ENCODE data around the gene KRT38. TPM values are rescaled to one million over a fixed set of nuclear protein-coding genes. Genes with fewer than 3 reads are reported as not detected.

The KRT38 gene
- total RNA-seq, 1 experiment from 2014 or later: not detected

DNA sequence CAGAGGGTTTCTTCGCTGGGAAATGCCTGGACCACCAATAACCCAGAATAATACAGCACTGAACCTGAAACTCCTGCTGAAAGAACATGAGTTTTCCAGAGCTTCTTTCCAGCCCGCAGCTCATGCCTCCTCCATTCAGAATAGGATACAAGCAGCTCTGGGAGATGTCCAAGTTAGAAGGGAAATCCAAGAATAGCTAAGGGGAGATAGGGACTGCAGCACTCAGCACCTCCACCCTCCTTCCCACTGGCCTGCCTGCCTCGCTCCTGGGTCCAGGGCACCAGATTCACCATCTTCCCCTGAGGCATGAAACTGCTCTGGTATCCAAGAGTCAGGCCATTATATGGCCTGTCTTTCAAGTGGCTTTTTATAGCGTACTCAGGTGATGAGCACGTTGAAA lies 47.5 kb downstream of the KRT38 start:
- DNase-seq: no peak
- H3K9ac ChIP-seq (ENCODE audit: extremely low read depth, insufficient read length, low read length): no peak overlapping the region

More for the DNA sequence above, 47.5 kb downstream of the KRT38 start:
- TF ChIP-seq, protein P1, sequence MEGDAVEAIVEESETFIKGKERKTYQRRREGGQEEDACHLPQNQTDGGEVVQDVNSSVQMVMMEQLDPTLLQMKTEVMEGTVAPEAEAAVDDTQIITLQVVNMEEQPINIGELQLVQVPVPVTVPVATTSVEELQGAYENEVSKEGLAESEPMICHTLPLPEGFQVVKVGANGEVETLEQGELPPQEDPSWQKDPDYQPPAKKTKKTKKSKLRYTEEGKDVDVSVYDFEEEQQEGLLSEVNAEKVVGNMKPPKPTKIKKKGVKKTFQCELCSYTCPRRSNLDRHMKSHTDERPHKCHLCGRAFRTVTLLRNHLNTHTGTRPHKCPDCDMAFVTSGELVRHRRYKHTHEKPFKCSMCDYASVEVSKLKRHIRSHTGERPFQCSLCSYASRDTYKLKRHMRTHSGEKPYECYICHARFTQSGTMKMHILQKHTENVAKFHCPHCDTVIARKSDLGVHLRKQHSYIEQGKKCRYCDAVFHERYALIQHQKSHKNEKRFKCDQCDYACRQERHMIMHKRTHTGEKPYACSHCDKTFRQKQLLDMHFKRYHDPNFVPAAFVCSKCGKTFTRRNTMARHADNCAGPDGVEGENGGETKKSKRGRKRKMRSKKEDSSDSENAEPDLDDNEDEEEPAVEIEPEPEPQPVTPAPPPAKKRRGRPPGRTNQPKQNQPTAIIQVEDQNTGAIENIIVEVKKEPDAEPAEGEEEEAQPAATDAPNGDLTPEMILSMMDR (conservative IDR thresholded peaks at IDR 0.05): no peak
- no peak overlapping the region for H2BK12ac ChIP-seq (ENCODE audit: insufficient read length, low read depth, low read length)
- H3K14ac ChIP-seq (ENCODE audit: insufficient read depth, low read length): no peak overlapping the region
- no peak overlapping the region for H3K4ac ChIP-seq (ENCODE audit: low read depth, low read length)
- no peak overlapping the region for H3T11ph ChIP-seq (ENCODE audit: low read length)
- no peak overlapping the region for H2AFZ ChIP-seq (ENCODE audit: low read length)
- Mint-ChIP-seq H3K4me1 (0 out of 4 replicates have a peak, but pooled peaks cover 0 to 3% of the 10 kb centered on the region in 2 experiments), H3K4me3 (no peak overlapping the region), H3K27me3 (ENCODE audit: low read depth) (no peaks in the 10 kb centered on the region; the same call in 1 of the 2 replicates), H3K9me3 (no peaks in the 10 kb centered on the region; a peak in 1 of 5 replicates), H3K27ac (no peak overlapping the region), H3K36me3 (ENCODE audit: insufficient read depth in 1 of 3, low read depth in 3 of 3) (no peaks in the 10 kb centered on the region)
- no CpG with 5 or more reads among the region's 5 CpGs for WGBS (ENCODE audit: extremely low coverage, insufficient read length, low lambda C conversion rate)
- H2AK5ac ChIP-seq (ENCODE audit: insufficient read length, low read length): no peak overlapping the region
- no peaks in the 10 kb centered on the region for H3K79me1 ChIP-seq (ENCODE audit: insufficient read depth, low read depth, low read length, poor library complexity, severe bottlenecking)
- no peak overlapping the region for H2BK5ac ChIP-seq (ENCODE audit: insufficient read length, low read length)
- no peak overlapping the region for H2BK120ac ChIP-seq (ENCODE audit: low read depth, low read length, poor library complexity, severe bottlenecking)
- no peaks in the 10 kb centered on the region for H3K23me2 ChIP-seq (ENCODE audit: insufficient read length, low read depth, low read length, poor library complexity, severe bottlenecking)
- H3K18ac ChIP-seq (ENCODE audit: insufficient read length, low read depth, low read length): no peak overlapping the region
- H2BK20ac ChIP-seq (ENCODE audit: low read depth, low read length, poor library complexity, severe bottlenecking): no peak overlapping the region
- H3K9me3 ChIP-seq (ENCODE audit: control insufficient read depth, low read depth, low read length): no peaks in the 10 kb centered on the region
- no peak overlapping the region for H4K91ac ChIP-seq (ENCODE audit: insufficient read length, low read depth, low read length)
- no peak overlapping the region for H3K27ac ChIP-seq (ENCODE audit: insufficient read length, low read depth, low read length)
- no peak overlapping the region for H4K5ac ChIP-seq (ENCODE audit: insufficient read length, low read depth, low read length)
- H3K4me2 ChIP-seq (ENCODE audit: insufficient read depth, insufficient read length, low read length): no peak overlapping the region
- no peaks in the 10 kb centered on the region for H3K79me2 ChIP-seq (ENCODE audit: insufficient read depth, low read length)
- no peaks in the 10 kb centered on the region for H3K27me3 ChIP-seq (ENCODE audit: insufficient read depth, low read length)
- H4K20me1 ChIP-seq (ENCODE audit: control insufficient read depth, insufficient read depth, insufficient read length): no peaks in the 10 kb centered on the region
- H2BK15ac ChIP-seq (ENCODE audit: low read depth, low read length): no peak overlapping the region
- H3K4me1 ChIP-seq (ENCODE audit: insufficient read depth, low read length): no peaks in the 10 kb centered on the region
- no peak overlapping the region for H3K23ac ChIP-seq (ENCODE audit: insufficient read length, low read depth, low read length)
- H3K56ac ChIP-seq (ENCODE audit: insufficient read length, low read depth, low read length): no peak overlapping the region
- H4K8ac ChIP-seq (replicated peaks; ENCODE audit: insufficient read length, low read depth, low read length): no peak overlapping the region

Data from H9 (cell line).